GM19324 (cell line): Measurements from ENCODE around the gene ASGR1.

Experiments used
- ATAC-seq: cut with Tn5 transposase; IDR thresholded peaks from one replicate; pipeline ENCODE4 v1.9.1; 2021; ENCODE audit warnings: mild to moderate bottlenecking, moderate library complexity; ENCODE audit not compliant: unreplicated experiment, low FRiP score

The ASGR1 gene, protein sequence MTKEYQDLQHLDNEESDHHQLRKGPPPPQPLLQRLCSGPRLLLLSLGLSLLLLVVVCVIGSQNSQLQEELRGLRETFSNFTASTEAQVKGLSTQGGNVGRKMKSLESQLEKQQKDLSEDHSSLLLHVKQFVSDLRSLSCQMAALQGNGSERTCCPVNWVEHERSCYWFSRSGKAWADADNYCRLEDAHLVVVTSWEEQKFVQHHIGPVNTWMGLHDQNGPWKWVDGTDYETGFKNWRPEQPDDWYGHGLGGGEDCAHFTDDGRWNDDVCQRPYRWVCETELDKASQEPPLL

DNA sequence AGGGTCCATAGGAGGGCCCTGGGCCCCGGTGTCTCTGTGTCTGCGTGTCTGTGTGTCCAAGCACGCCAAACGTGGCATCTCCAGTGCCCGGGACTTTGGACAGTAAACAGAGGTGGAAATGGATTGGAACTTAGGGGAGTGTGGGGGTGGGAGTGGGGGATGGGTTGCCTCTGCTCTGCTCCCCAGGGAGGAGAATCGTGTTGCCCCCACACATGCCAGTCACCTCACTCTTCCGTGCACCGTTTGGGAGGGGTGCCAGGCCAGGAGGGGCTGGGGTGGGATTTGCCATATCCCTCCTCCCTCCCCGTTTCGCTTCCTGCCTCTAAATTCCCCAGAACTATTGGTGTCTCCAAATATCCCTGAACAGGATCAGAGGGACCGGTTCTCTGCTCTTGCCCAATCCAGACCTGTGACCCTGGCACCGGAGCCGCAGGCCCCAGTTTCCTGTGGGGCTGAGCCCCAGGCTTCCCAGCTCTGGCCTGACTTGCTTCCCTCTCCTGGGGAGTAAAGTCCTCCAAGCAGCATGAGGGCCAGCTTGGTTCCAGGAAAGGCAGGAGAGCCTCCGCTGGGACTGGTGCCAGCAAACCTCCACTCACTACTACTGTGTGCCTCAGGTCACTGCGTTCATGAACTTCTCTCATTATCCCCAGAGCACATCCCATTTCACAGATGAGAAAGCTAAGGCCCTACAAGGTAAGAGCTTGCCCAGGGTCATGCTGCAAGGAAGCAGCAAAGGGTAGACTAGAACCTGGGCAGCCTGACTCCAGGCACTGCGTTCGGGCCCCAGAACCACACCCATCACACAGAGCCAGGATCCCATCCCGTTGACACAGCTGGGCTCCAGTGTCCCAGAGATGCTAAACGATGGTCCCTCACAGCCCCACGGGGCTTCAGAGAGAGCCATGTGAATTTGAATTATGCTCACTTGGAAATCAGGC, at the start of gene ASGR1:
Gene ASGR1 (minus strand): TSS at position 54 of the 938 bp plus-strand sequence. CDS start 807 bp downstream, outside the sequence.
- no peak for ATAC-seq

DNA sequence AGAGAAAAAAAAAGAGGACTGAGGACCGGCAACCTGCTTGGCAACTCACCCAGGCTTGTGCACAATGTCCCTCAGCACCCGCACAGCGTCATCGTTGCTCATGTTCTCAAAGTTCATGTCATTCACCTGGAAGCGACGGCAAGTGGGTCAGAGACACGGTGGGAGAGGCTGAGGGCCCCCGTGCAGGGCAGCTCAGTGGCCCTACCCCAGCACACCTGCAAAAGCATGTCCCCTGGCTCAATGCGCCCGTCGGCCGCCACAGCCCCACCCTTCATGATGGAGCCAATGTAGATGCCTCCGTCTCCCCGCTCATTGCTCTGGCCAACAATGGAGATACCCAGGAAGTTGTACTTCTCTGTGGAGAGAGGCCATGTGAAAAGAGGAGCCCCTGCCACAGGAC, 49.8 kb upstream of the ASGR1 start:
- ATAC-seq, result no peak

DNA sequence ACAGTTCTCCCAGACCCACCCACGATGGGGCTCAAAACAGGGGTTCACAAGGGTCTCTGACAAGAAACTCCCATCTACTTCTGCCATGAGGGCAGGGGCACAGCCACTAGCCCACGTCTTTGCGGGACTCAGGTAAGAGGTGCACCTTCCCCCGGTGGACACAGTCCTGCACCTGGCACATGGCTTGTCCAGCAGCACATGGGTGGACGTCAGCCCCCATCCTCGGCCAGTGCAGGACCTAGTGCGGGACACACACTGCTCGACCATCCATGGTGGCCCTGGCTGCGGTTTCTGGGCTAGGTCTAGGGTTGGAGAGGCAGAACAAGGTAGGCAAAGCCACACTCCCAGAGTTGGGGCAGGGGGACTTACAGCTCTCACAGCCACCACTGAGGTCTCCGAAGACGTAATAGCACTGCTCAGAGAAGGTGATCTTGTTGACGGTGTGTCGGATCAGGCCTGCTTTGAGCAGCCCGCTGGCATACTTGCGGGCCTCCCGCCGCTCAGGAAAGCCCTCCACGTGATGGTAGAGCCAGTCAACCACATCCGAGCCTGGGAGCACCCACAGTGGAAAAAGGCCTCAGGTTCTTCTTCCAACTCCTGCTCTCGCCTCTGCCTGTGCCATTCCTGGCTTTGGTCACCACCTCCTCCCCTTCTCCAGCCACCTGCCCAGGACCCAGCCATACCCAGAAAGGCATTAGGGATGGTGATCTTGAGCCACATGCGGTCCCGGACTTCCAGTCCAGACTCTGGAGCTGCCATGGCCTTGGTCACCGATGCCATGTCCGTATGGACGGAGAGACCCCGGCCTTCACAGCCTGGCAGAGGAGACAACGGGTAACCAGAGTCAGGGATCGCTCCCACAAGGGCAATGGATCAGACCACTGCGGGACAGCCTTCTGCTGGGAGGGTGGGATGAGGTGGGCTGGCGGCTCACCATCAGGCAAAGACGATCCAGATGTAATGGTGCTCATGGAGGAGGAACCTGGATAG, 47.8 kb upstream of the ASGR1 start:
- no peak for ATAC-seq

DNA sequence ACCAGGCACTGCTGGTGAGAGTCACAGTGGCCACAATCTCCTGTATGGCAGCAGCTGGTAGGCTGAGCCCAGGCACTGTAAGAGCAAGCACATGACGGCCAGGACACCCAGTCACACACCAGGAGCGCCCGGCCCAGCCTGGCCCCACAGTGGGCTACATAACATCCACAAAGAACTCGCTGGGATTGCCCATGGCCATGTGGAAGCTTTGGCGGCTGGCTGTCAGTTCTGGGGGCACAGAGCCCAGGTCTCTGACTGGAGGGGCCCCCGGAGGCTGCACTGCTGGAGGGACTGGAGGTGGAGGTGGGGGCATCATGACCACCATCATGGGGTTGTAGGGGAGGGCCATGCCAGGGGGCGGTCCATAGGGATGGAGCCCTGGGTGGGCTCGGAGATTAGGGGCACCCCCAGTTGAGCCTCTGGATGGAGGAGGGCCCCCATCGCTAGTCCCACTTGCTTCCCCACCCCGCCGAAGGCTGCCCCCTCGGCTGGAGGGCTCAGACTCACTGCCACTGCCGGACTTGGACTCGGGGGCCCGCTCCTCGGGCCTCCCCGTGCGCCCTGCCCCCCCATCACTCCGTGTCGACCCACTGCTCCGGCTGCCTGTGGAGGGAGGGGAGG, 46.7 kb upstream of the ASGR1 start:
- ATAC-seq, result no peak

GRCh38 chr17:7224661-7225111, 45.5 kb upstream of the ASGR1 start:
- ATAC-seq, result no peak

- no peak for ATAC-seq
Observed at GRCh38 chr17:7224110-7224509, 44.9 kb upstream of the ASGR1 start.

- no peak for ATAC-seq
Observed at GRCh38 chr17:7223375-7223774, 44.2 kb upstream of the ASGR1 start.

- ATAC-seq, result no peak
Observed at GRCh38 chr17:7222972-7223292, 43.8 kb upstream of the ASGR1 start.

DNA sequence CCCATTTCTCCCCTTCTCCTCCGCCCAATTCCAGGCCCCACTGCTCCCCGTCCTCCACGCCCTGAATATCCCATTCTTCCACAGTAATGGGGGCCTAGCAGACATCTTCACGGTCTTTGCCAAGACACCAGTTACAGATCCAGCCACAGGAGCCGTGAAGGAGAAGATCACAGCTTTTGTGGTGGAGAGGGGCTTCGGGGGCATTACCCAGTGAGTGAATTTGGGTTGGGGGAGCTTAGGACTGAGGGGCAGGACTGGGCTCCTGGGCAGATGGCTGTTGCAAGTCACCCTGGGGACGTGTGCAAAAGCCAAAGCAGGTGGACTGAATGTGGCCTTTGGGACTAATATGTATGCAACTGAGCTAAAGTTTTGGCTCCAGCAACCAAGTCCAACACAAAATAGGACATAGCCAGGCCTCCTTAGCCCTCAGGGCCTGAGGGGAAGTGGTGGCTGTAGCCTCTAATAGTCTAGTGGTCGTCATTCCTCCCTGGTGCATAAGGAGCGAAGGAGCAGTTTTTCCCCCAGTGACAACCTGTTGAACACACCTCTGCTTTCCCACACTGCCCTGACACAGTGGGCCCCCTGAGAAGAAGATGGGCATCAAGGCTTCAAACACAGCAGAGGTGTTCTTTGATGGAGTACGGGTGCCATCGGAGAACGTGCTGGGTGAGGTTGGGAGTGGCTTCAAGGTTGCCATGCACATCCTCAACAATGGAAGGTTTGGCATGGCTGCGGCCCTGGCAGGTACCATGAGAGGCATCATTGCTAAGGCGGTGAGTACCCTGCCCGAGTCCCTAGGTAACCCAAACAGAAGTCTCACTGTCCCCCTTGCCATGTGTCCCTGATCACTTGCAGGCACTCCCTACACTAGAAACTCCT, 43.2 kb upstream of the ASGR1 start:
- no peak for ATAC-seq

DNA sequence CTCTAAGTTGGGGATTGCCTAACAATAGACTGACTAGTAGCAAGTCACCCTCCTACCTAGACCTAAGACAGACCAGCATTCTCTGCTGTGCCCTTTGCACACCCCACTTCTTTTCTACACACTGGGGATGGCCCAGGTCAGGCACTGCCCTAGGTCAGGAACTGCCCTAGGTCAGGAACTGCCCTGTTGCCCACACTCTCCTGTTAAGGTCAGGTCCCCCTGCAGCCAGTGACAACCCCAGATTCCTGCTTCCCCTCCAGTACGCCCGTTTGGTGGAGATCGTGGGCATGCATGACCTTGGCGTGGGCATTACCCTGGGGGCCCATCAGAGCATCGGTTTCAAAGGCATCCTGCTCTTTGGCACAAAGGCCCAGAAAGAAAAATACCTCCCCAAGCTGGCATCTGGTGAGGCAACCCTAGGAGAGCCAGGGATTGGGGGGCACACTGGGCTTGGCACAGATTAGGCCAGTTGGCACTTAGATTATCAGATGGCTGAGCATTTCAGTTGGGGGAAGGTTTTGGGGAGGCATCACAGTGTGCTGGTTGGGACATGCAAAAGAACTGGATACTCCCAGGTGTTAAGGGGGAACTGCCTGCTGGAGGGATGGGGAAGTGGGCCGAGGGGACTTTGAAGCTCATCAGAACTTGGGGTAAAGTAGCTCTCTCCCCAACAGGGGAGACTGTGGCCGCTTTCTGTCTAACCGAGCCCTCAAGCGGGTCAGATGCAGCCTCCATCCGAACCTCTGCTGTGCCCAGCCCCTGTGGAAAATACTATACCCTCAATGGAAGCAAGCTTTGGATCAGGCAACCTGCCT, 42.3 kb upstream of the ASGR1 start:
- no peak for ATAC-seq

GRCh38 chr17:7220593-7221277, 41.6 kb upstream of the ASGR1 start:
- no peak for ATAC-seq

- peak; percentile 47 for ATAC-seq
Observed at GRCh38 chr17:7219812-7220592, 40.8 kb upstream of the ASGR1 start, which contains the start of the genes ACADVL and DLG4. Gene ACADVL, plus strand, starts transcription at chr17:7219938. Its CDS starts 47 bp downstream, at chr17:7219985. Gene DLG4, minus strand, starts transcription at chr17:7219836.

- ATAC-seq, result no peak
Observed at GRCh38 chr17:7219229-7219811, 40.1 kb upstream of the ASGR1 start.

DNA sequence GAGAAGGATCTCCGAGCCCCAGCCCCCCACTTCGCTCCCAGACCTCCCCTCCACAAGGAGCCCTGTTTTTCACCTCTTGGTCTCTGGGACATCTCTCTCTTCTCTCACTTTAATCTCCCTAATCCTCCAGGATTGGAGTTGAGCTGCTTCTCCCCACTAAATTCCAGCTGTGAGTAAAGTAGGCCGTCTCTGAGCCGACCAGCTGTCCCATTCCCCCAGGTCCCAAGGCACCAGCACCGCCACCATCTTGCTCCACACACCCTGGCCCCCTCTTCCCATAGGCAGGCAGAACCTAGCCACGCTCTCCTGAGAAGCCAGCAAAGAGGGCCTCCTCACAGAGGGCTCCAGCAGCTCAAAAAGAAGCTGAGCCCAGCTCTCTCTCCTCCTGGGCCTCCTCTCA, 39.6 kb upstream of the ASGR1 start:
- no peak for ATAC-seq

DNA sequence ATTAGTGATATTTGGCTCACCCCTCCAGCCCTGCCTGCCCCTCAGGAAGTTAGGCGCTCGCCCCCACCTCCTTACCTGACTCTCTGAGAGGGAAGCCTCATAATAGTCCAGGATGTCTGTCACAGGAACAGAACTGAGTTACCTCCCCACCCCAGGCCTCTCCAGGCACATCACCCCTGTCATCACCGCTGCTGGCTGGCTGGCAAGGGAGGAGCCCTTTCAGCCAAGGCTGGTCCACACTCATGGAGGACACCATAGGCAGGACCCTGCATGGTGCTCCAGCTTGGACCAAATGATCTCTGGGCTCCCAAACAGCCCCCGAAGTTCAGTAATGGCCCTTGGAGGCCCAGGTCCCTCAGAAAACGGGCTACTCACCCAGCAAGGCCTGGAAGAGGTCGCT, 39.0 kb upstream of the ASGR1 start:
- no peak for ATAC-seq
